H1 (cell line): ENCODE results near the gene SLC22A6.

ENCODE experiments used
- EZH2 ChIP-seq: fragments of 200-600 bp; sonication (generic); IDR thresholded peaks from 2 replicates; pipeline ENCODE4 v1.7.1; 2012; ENCODE audit warnings: low read depth, mild to moderate bottlenecking, moderate library complexity, low read length, inconsistent platforms; ENCODE audit not compliant: severe bottlenecking
- HDAC2 ChIP-seq, 2 experiments: fragments of 300-600 bp in 1 of 2; sonication (generic) in 1 of 2; IDR thresholded peaks; 2 replicates each; pipeline ENCODE4 v1.6.1; 2011 to 2012; ENCODE audit warnings: low read depth in 2 of 2, low read length in 2 of 2, mild to moderate bottlenecking in 2 of 2, moderate library complexity in 2 of 2, borderline replicate concordance in 1 of 2, inconsistent platforms in 1 of 2
- JUND ChIP-seq: IDR thresholded peaks from 2 replicates; pipeline ENCODE4 v1.6.1; 2011; ENCODE audit warnings: mild to moderate bottlenecking, improper control_type of control experiment, low read length
- KDM5A ChIP-seq: fragments of 200-600 bp; IDR thresholded peaks from 2 replicates; pipeline ENCODE4 v1.7.1; 2012; ENCODE audit warnings: mild to moderate bottlenecking, low read length, inconsistent platforms, mixed read lengths
- POU5F1 ChIP-seq: IDR thresholded peaks from 2 replicates; pipeline ENCODE4 v1.6.1; 2011; ENCODE audit warnings: low read depth, mild to moderate bottlenecking, low read length, moderate library complexity
- RAD21 ChIP-seq, 2 experiments: IDR thresholded peaks in 1 of 2; conservative IDR thresholded peaks in 1 of 2; 2 replicates each; pipeline ENCODE4 v1.6.1; 2011; ENCODE audit warnings: low read depth in 2 of 2, low read length in 2 of 2, improper control_type of control experiment in 1 of 2, inconsistent platforms in 1 of 2, mild to moderate bottlenecking in 1 of 2, moderate library complexity in 1 of 2
- RFX5 ChIP-seq: IDR thresholded peaks from 2 replicates; pipeline ENCODE4 v1.6.1; 2011; ENCODE audit warnings: low read depth, low read length, improper control_type of control experiment, borderline replicate concordance
- TEAD4 ChIP-seq: IDR thresholded peaks from 2 replicates; pipeline ENCODE4 v1.6.1; 2012; ENCODE audit warnings: low read depth, low read length, inconsistent platforms, mixed read lengths
- TF ChIP-seq, protein P1 (sequence below), 3 experiments: IDR thresholded peaks; 1 replicate in 2 of 3; 2 replicates in 1 of 3; pipeline versions ENCODE4 v1.5.1 to v1.6.1; 2011; ENCODE audit warnings: low read length in 3 of 3, mild to moderate bottlenecking in 3 of 3, inconsistent platforms in 2 of 3, low read depth in 1 of 3, moderate library complexity in 1 of 3; ENCODE audit not compliant: insufficient read depth in 1 of 3; ENCODE audit errors: control extremely low read depth in 1 of 3

GRCh38 chr11:62948765-62949320 lies 35.9 kb downstream of the SLC22A6 start:
- TF ChIP-seq, protein P1, sequence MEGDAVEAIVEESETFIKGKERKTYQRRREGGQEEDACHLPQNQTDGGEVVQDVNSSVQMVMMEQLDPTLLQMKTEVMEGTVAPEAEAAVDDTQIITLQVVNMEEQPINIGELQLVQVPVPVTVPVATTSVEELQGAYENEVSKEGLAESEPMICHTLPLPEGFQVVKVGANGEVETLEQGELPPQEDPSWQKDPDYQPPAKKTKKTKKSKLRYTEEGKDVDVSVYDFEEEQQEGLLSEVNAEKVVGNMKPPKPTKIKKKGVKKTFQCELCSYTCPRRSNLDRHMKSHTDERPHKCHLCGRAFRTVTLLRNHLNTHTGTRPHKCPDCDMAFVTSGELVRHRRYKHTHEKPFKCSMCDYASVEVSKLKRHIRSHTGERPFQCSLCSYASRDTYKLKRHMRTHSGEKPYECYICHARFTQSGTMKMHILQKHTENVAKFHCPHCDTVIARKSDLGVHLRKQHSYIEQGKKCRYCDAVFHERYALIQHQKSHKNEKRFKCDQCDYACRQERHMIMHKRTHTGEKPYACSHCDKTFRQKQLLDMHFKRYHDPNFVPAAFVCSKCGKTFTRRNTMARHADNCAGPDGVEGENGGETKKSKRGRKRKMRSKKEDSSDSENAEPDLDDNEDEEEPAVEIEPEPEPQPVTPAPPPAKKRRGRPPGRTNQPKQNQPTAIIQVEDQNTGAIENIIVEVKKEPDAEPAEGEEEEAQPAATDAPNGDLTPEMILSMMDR (IDR thresholded peaks at IDR 0.05; ENCODE audit: control extremely low read depth in 1 of 3, insufficient read depth in 1 of 3, low read depth in 1 of 3, low read length in 3 of 3): no peak
- TF ChIP-seq RAD21 (IDR thresholded peaks at IDR 0.05 in 1 of 2, conservative IDR thresholded peaks at IDR 0.05 in 1 of 2; ENCODE audit: low read depth in 2 of 2, low read length in 2 of 2) (no peak), HDAC2 (IDR thresholded peaks at IDR 0.05; ENCODE audit: borderline replicate concordance in 1 of 2, low read depth in 2 of 2, low read length in 2 of 2) (no peak), JUND (no peak), EZH2 (no peak), KDM5A (no peak), POU5F1 (no peak), RFX5 (no peak), TEAD4 (no peak)
